ENCODE data around the gene IL11RA. TPM values are rescaled to one million over a fixed set of nuclear protein-coding genes. Genes with fewer than 3 reads are reported as not detected.

Gene IL11RA
- total RNA-seq, 1 donor from 2014 or later = 25.7 TPM

DNA sequence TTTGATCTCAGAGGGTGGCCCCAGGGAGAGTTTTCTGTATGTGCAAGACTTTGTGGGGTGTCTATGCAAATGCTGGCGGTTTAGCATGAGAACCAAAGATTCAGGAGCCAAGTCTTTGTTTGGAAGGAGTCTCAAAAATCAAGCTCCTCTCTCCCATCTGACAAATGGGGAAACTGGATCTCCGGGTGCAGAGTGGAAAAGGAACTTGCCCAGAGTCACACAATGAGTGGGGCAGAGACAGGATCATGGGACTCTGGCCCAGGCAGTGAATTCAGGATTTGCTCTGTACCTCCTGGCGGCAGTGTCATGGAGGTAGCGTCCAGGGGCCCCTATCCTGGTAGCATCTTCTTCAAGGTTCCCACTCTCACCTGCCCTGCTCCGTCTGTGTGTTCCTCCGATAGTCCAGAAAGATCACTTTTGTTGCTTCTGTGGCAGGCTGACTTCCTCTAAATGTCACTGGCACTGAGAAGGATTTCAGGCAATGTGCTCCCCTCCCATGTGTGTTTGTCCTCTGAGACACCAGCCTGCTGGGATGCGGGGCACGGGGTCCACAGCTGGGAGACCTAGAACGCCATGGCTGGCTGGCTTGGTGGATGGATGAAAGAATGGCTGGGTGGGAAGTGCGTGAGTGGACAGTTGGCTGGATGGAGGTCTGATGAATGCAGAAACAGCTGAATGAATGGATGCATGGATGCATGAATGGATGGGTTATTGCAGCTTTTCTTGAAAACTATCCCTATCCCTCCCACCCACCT lies 35.5 kb downstream of the IL11RA start:
- TF ChIP-seq, protein P1, sequence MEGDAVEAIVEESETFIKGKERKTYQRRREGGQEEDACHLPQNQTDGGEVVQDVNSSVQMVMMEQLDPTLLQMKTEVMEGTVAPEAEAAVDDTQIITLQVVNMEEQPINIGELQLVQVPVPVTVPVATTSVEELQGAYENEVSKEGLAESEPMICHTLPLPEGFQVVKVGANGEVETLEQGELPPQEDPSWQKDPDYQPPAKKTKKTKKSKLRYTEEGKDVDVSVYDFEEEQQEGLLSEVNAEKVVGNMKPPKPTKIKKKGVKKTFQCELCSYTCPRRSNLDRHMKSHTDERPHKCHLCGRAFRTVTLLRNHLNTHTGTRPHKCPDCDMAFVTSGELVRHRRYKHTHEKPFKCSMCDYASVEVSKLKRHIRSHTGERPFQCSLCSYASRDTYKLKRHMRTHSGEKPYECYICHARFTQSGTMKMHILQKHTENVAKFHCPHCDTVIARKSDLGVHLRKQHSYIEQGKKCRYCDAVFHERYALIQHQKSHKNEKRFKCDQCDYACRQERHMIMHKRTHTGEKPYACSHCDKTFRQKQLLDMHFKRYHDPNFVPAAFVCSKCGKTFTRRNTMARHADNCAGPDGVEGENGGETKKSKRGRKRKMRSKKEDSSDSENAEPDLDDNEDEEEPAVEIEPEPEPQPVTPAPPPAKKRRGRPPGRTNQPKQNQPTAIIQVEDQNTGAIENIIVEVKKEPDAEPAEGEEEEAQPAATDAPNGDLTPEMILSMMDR (IDR thresholded peaks at IDR 0.05) = no peak
- Histone ChIP-seq H3K4me1 (peaks cover 5% of the 10 kb centered on the region), H3K4me3 (no peak overlapping the region), H3K9me3 (no peaks in the 10 kb centered on the region), H3K36me3 (no peaks in the 10 kb centered on the region), H3K27me3 (ENCODE audit: low read depth) (no peaks in the 10 kb centered on the region), H3K27ac (no peak overlapping the region)
- intact Hi-C loops (cut with DNase I) = no loop called here
- ATAC-seq (no peak), DNase-seq (no peak)

DNA sequence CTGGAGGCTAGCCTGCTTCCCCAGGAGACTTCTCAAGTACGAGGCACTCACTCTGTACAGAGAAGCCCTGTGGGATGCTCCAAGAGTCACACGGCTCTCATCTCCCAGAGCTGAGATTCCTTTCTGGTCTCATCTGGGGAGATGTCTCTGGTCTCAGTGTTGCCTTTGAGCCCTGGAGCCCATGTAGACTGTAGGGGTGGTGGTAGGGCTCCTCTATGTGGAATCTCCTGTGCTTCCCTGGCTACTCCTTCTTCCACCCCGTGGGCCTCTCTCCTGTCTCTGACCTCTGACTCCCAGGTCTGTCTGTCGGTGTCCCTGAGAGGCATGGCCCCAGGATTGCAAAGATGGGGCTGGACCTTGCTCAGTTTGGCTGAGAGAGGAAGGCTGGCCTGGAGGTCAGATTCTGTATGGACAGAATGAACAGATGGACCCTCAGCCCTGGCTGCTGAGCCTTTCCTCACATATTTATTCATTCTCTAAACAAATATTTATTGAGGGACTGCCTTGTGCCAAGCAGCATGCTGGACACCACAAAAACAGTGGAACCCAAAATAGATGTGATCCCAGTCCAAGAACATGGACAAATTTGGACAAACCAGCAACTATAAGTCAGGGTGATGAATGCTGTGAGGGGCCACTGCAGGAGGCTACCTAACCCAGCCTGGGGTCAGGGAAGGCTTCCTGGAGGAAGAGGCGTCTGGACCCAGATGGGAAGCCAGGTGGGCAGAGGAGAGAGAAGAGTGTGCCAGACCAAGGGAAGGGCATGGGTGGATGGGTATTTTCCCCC lies 36.5 kb downstream of the IL11RA start:
- H3K4me1 ChIP-seq = peaks cover 5% of the 10 kb centered on the region
- DNase-seq (no peak), ATAC-seq (no peak)
- no peaks in the 10 kb centered on the region for H3K27me3 ChIP-seq (ENCODE audit: low read depth)
- TF ChIP-seq, protein P1 (IDR thresholded peaks at IDR 0.05) = no peak
- intact Hi-C loops (cut with DNase I) = no loop called here
- no peaks in the 10 kb centered on the region for H3K9me3 ChIP-seq
- no peak overlapping the region for H3K27ac ChIP-seq
- no peak overlapping the region for H3K4me3 ChIP-seq
- no peaks in the 10 kb centered on the region for H3K36me3 ChIP-seq

DNA sequence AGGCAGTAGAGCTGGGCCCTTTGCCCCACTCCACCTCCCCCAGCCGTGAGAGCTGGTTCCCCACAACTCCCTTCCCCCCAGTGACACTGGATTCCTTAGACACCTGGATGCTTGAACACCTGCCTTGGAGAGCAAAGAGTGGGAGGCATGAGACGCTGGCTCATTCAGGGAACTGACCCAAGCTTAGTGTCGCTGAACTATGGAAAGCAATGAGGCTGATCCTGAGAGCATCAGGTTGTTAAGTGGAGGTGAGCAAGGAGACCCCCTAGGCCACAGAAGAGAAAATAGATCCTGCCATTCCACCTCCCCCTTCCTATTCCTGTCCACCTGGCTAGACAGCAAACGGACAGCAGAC lies 37.1 kb downstream of the IL11RA start:
- no peak overlapping the region for H3K4me3 ChIP-seq
- DNase-seq = no peak

DNA sequence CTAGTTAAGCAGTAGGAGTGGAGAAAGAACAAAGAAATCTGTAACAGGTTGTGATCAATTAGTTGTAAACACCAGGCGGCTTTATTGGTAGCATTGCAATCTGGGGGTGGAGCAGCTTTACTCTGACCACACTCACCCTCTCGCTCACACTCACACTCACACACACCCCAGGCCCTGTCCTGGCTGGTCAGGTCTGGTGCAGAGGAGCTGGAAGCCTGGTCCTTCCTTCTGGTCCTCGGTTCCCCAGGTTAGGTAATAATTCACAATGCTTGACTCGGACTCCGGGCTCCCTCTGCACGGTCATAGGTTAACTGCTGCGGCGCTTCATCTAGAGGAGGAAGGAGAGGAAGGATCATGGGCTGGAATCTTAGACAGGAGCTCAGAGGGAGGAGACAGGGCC lies 37.5 kb downstream of the IL11RA start:
- no peak for DNase-seq
- Histone ChIP-seq H3K27ac (no peak overlapping the region), H3K36me3 (no peaks in the 10 kb centered on the region), H3K27me3 (ENCODE audit: low read depth) (no peaks in the 10 kb centered on the region), H3K4me3 (no peak overlapping the region), H3K9me3 (no peaks in the 10 kb centered on the region), H3K4me1 (peaks cover 5% of the 10 kb centered on the region)
- intact Hi-C loops (cut with DNase I) = no loop called here
- TF ChIP-seq, protein P1 (IDR thresholded peaks at IDR 0.05) = no peak
- ATAC-seq = no peak

More for the DNA sequence above, 37.1 kb downstream of the IL11RA start:
- intact Hi-C loops (cut with DNase I) = no loop called here
- no peaks in the 10 kb centered on the region for H3K36me3 ChIP-seq
- no peak overlapping the region for H3K27ac ChIP-seq
- TF ChIP-seq, protein P1 (IDR thresholded peaks at IDR 0.05) = no peak
- no peak for ATAC-seq
- H3K4me1 ChIP-seq = peaks cover 5% of the 10 kb centered on the region
- no peaks in the 10 kb centered on the region for H3K9me3 ChIP-seq
- H3K27me3 ChIP-seq (ENCODE audit: low read depth) = no peaks in the 10 kb centered on the region

DNA sequence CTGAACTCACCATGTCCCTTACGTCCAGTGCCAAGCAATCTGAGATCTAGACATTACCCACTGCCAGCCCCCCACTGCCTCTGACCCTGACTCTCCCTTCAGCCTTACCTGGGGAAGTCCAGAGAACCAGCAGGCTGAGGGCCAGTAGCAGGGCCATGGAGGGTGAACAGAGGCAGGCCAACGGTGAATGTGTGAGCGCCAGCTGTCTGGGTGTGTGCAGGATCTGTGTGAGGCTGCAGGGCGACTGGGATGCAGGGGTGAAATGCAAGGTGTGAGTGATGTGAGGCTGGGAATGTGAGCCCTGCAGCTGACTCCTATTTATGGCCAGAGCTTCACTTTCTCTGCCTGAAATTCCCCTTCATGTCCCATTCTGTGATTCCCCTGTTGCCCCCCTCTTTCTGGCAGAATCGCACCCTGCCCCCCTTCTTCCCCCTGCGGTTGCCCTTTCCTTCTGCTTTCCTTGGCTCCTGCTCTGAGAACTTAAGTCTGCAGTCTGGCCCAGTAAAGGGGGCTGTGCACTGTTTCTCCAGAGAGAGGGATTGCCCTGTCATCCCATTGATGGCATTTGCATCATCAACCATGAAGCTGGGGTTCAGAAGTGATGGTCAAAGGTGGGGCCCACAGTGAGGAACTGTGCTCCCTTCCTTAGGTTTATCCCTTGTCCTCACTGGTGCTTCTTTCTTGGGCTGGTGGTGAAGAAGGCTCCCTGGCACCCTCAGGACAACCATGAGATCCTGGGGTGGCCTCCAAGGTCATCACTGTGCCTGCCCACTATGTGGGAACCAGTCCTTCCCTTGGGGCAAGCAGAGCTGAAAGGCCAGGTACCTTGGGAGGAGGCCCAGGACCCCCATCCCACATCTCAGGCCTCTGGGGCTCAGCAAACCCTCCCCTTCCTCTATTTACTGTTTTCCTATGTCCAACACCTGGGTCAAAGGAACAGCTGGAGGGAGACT lies 39.3 kb downstream of the IL11RA start, which contains the start of gene CCL19:
Gene CCL19, minus strand, starts transcription at position 294 of the 953 bp plus-strand sequence. Its CDS starts 137 bp downstream, at position 157.
- intact Hi-C loops (cut with DNase I) = no loop called here
- ATAC-seq (no peak), DNase-seq (no peak)
- peaks cover 5% of the 10 kb centered on the region for H3K4me1 ChIP-seq
- TF ChIP-seq, protein P1 (IDR thresholded peaks at IDR 0.05) = no peak
- no peak within 1 kb of the TSS for H3K27ac ChIP-seq
- no peaks in the 10 kb centered on the region for H3K9me3 ChIP-seq
- no peak within 1 kb of the TSS for H3K4me3 ChIP-seq
- no peaks in the 10 kb centered on the region for H3K27me3 ChIP-seq (ENCODE audit: low read depth)
- no peaks in the 10 kb centered on the region for H3K36me3 ChIP-seq

Data from lower lobe of right lung (tissue), 2 donors.